AG04450 (cell line): Measurements from ENCODE around the gene TMEM59L. TPM values are rescaled to one million over a fixed set of nuclear protein-coding genes. Genes with fewer than 3 reads are reported as not detected.

Experiments
- CTCF ChIA-PET: fragments of 300-600, 350-600 bp; formaldehyde crosslinking; extraction: SDS; loops from one replicate; lab custom pipeline; 2022; ENCODE audit warnings: antibody characterized with exemption, inconsistent platforms; lab: Charles Lee
- POLR2A ChIA-PET: fragments of 350-600 bp; formaldehyde crosslinking; extraction: SDS; loops from one replicate; lab custom pipeline; 2021; ENCODE audit warnings: antibody characterized with exemption, inconsistent platforms; lab: Yijun Ruan, JAX
- DNase-seq: peaks from one replicate; pipeline ENCODE4 v3.0.0-alpha.2; 2011; ENCODE audit warnings: low read depth, low spot score
- H3K27ac ChIP-seq: one replicate; pipeline ENCODE4 v1.5.1; 2012; ENCODE audit warnings: low read depth, low read length, control low read depth
- H3K27me3 ChIP-seq: one replicate; pipeline ENCODE4 v1.6.0; 2012; ENCODE audit warnings: low read length; ENCODE audit not compliant: control insufficient read depth, insufficient read depth
- H3K4me3 ChIP-seq: 2 replicates; pipeline ENCODE4 v1.5.1; 2011; ENCODE audit warnings: mild to moderate bottlenecking, low read depth, low read length, control low read depth
- H3K9me3 ChIP-seq: 2 replicates; pipeline ENCODE4 v1.5.1; 2012; ENCODE audit warnings: low read length; ENCODE audit not compliant: control insufficient read depth, insufficient read depth
- polyA plus RNA-seq: library from polyadenylated mRNA; depleted of rRNA; stranded (reverse); fragments of >200 nt; gene quantifications from 2 replicates; pipeline ENCODE4 v1.2.3, GENCODE V29; 2011
- TF ChIP-seq, protein P1 (sequence below): IDR thresholded peaks from 2 replicates; pipeline ENCODE4 v1.5.1; 2011; ENCODE audit warnings: low read depth, low read length, control low read depth, inconsistent platforms

The TMEM59L gene
- polyA plus RNA-seq, 1 experiment = 0.81 TPM

DNA sequence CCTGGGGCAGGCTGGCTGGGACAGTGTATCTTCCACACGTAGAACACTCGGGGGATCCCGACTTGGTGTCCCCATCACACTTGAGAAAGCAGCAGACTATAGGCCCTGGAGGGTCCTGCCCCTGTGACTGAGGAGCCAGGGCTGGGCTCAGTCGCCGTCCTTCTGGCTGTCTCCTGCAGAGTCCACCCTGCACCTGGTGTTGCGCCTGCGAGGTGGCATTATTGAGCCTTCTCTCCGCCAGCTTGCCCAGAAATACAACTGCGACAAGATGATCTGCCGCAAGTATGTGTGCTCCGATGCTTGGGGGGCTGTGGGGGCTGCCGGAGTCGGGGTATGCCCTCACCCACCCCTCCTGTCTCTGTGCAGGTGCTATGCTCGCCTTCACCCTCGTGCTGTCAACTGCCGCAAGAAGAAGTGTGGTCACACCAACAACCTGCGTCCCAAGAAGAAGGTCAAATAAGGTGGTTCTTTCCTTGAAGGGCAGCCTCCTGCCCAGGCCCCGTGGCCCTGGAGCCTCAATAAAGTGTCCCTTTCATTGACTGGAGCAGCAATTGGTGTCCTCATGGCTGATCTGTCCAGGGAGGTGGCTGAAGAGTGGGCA is 37.9 kb upstream of the TMEM59L start:
- H3K9me3 ChIP-seq = no peaks in the 10 kb centered on the region
- TF ChIP-seq, protein P1, sequence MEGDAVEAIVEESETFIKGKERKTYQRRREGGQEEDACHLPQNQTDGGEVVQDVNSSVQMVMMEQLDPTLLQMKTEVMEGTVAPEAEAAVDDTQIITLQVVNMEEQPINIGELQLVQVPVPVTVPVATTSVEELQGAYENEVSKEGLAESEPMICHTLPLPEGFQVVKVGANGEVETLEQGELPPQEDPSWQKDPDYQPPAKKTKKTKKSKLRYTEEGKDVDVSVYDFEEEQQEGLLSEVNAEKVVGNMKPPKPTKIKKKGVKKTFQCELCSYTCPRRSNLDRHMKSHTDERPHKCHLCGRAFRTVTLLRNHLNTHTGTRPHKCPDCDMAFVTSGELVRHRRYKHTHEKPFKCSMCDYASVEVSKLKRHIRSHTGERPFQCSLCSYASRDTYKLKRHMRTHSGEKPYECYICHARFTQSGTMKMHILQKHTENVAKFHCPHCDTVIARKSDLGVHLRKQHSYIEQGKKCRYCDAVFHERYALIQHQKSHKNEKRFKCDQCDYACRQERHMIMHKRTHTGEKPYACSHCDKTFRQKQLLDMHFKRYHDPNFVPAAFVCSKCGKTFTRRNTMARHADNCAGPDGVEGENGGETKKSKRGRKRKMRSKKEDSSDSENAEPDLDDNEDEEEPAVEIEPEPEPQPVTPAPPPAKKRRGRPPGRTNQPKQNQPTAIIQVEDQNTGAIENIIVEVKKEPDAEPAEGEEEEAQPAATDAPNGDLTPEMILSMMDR = no peak
- H3K27ac ChIP-seq = no peak overlapping the region
- no peak overlapping the region for H3K4me3 ChIP-seq
- DNase-seq = no peak
- CTCF ChIA-PET = no interaction called here
- H3K27me3 ChIP-seq = no peaks in the 10 kb centered on the region
- POLR2A ChIA-PET = no interaction called here

- no peak for DNase-seq
- TF ChIP-seq, protein P1 = no peak
- no peaks in the 10 kb centered on the region for H3K9me3 ChIP-seq
- ChIA-PET POLR2A (interaction anchor here (0.6 kb wide), 1 partner anchor 9 kb away, joined by 5 read pairs; no protein-coding TSS in a partner anchor), CTCF (no interaction called here)
- H3K4me3 ChIP-seq = no peak overlapping the region
- no peaks in the 10 kb centered on the region for H3K27me3 ChIP-seq
- H3K27ac ChIP-seq = no peak overlapping the region
Observed at GRCh38 chr19:18576383-18576782, 36.3 kb upstream of the TMEM59L start.

GRCh38 chr19:18577365-18577914 is 35.2 kb upstream of the TMEM59L start:
- ChIA-PET CTCF (no interaction called here), POLR2A (no interaction called here)
- Histone ChIP-seq H3K27ac (no peak overlapping the region), H3K9me3 (no peaks in the 10 kb centered on the region), H3K4me3 (no peak overlapping the region), H3K27me3 (no peaks in the 10 kb centered on the region)
- no peak for DNase-seq
- TF ChIP-seq, protein P1 = no peak

GRCh38 chr19:18580311-18580710 is 32.4 kb upstream of the TMEM59L start:
- peaks cover 3% of the 10 kb centered on the region for H3K27me3 ChIP-seq
- no peak overlapping the region for H3K4me3 ChIP-seq
- no peaks in the 10 kb centered on the region for H3K9me3 ChIP-seq
- no peak overlapping the region for H3K27ac ChIP-seq
- no peak for DNase-seq
- TF ChIP-seq, protein P1 = no peak
- ChIA-PET POLR2A (interaction anchor here (0.7 kb wide), 1 partner anchor 23 kb away, joined by 3 read pairs; the partner anchor contains the start of gene KXD1), CTCF (interaction anchor here (1.0 kb wide), 1 partner anchor 14 kb away, joined by 4 read pairs; no protein-coding TSS in a partner anchor)

- peaks cover 3% of the 10 kb centered on the region for H3K27me3 ChIP-seq
- H3K4me3 ChIP-seq = no peak overlapping the region
- TF ChIP-seq, protein P1 = peak; percentile 13; the same call in 1 of the 2 replicates
- H3K27ac ChIP-seq = no peak overlapping the region
- no peak for DNase-seq
- POLR2A ChIA-PET = interaction anchor here (1.1 kb wide), 1 partner anchor 15 kb away, joined by 3 read pairs; the partner anchor contains the start of gene UBA52
- no peaks in the 10 kb centered on the region for H3K9me3 ChIP-seq
- CTCF ChIA-PET = interaction anchor here (1.2 to 2.2 kb wide), 3 partner anchors 8 to 261 kb away, joined by 3 to 7 read pairs (median 4); no protein-coding TSS in a partner anchor
Observed at GRCh38 chr19:18586306-18586705, 26.4 kb upstream of the TMEM59L start.
